Vagina (tissue), 2 donors: Measurements from ENCODE around the gene CYP3A5. TPM values are rescaled to one million over a fixed set of nuclear protein-coding genes. Genes with fewer than 3 reads are reported as not detected.

Experiments
- DNase-seq, 2 donors: peaks; one replicate each; pipeline ENCODE4 v3.0.0-alpha.2; 2017; ENCODE audit errors: extremely low spot score in 2 of 2
- H3K27ac ChIP-seq: fragments of 200-600 bp; sonication (generic); one replicate; pipeline ENCODE4 v1.5.1; 2019
- H3K27me3 ChIP-seq: fragments of 200-600 bp; sonication (generic); one replicate; pipeline ENCODE4 v1.5.1; 2019
- H3K36me3 ChIP-seq, 2 donors: fragments of 200-600 bp; sonication (generic); one replicate each; pipeline ENCODE4 v1.5.1; 2017 to 2019
- H3K4me1 ChIP-seq: fragments of 200-600 bp; sonication (generic); one replicate; pipeline ENCODE4 v1.5.1; 2019
- H3K4me3 ChIP-seq, 2 donors: fragments of 200-600 bp; sonication (generic); 1 replicate in 1 of 2; 2 replicates in 1 of 2; pipeline ENCODE4 v1.5.1; 2016 to 2019
- H3K9me3 ChIP-seq: fragments of 200-600 bp; sonication (generic); one replicate; pipeline ENCODE4 v1.5.1; 2019
- CTCF ChIP-seq, 3 experiments: fragments of 450-650 bp in 2 of 3; fragments of 200-600 bp in 1 of 3; sonication (generic) in 1 of 3; IDR thresholded peaks; one replicate each; pipeline ENCODE4 v1.5.1; 2017 to 2019; ENCODE audit warnings: antibody characterized with exemption in 3 of 3, mild to moderate bottlenecking in 2 of 3, moderate library complexity in 2 of 3
- POLR2A ChIP-seq, 2 donors: fragments of 450-650 bp; IDR thresholded peaks; one replicate each; pipeline ENCODE4 v1.6.1; 2017; ENCODE audit warnings: antibody characterized with exemption in 2 of 2, mild to moderate bottlenecking in 2 of 2, moderate library complexity in 2 of 2
- POLR2AphosphoS5 ChIP-seq, 2 donors: sonication (generic); formaldehyde crosslinking; IDR thresholded peaks; one replicate each; pipeline ENCODE4 v1.9.0; 2017; ENCODE audit warnings: antibody characterized with exemption in 2 of 2, mild to moderate bottlenecking in 2 of 2, low read depth in 1 of 2; ENCODE audit not compliant: insufficient read depth in 1 of 2
- intact Hi-C: fragments of 100-400 bp; cut with DNase I; formaldehyde crosslinking; loops from one replicate; pipeline ENCODE4 v1.15.1; 2023
- total RNA-seq: library from RNA; depleted of rRNA; stranded (reverse); fragments of >200 nt; gene quantifications from one replicate; pipeline ENCODE4 v1.2.3, GENCODE V29; 2016

Gene CYP3A5
- total RNA-seq, 1 donor from 2014 or later, result 80.3 TPM

GRCh38 chr7:99674995-99675742 lies 4.6 kb downstream of the CYP3A5 start:
- intact Hi-C loops, result no loop called here
- H3K4me3 ChIP-seq, result no peak overlapping the region
- H3K9me3 ChIP-seq, result no peaks in the 10 kb centered on the region
- DNase-seq, result no peak
- H3K27ac ChIP-seq, result no peak overlapping the region
- H3K27me3 ChIP-seq, result no peaks in the 10 kb centered on the region
- no peaks in the 10 kb centered on the region for H3K36me3 ChIP-seq
- peaks cover 13% of the 10 kb centered on the region for H3K4me1 ChIP-seq
- no peak for TF ChIP-seq POLR2A (IDR thresholded peaks at IDR 0.05)
- TF ChIP-seq CTCF (IDR thresholded peaks at IDR 0.05), result no peak
- TF ChIP-seq POLR2AphosphoS5 (IDR thresholded peaks at IDR 0.05; ENCODE audit: insufficient read depth in 1 of 2, low read depth in 1 of 2), result no peak

- intact Hi-C loops, result no loop called here
- no peak for DNase-seq
- Histone ChIP-seq H3K27me3 (no peaks in the 10 kb centered on the region), H3K4me1 (no peaks in the 10 kb centered on the region), H3K4me3 (no peak overlapping the region), H3K9me3 (no peaks in the 10 kb centered on the region), H3K36me3 (peaks cover 0 to 8% of the 10 kb centered on the region in 2 donors), H3K27ac (no peak overlapping the region)
- no peak for TF ChIP-seq CTCF (IDR thresholded peaks at IDR 0.05)
- no peak for TF ChIP-seq POLR2AphosphoS5 (IDR thresholded peaks at IDR 0.05; ENCODE audit: insufficient read depth in 1 of 2, low read depth in 1 of 2)
- no peak for TF ChIP-seq POLR2A (IDR thresholded peaks at IDR 0.05)
Observed at GRCh38 chr7:99672573-99672972, 7.2 kb downstream of the CYP3A5 start.

GRCh38 chr7:99669782-99670181 lies 10.0 kb downstream of the CYP3A5 start:
- intact Hi-C loops, result no loop called here
- no peaks in the 10 kb centered on the region for H3K9me3 ChIP-seq
- H3K27me3 ChIP-seq, result no peaks in the 10 kb centered on the region
- H3K4me3 ChIP-seq, result no peak overlapping the region
- no peak for DNase-seq
- TF ChIP-seq CTCF (IDR thresholded peaks at IDR 0.05), result no peak
- no peak for TF ChIP-seq POLR2AphosphoS5 (IDR thresholded peaks at IDR 0.05; ENCODE audit: insufficient read depth in 1 of 2, low read depth in 1 of 2)
- TF ChIP-seq POLR2A (IDR thresholded peaks at IDR 0.05), result no peak
- H3K27ac ChIP-seq, result no peak overlapping the region
- peaks cover 0 to 18% of the 10 kb centered on the region in 2 donors for H3K36me3 ChIP-seq
- H3K4me1 ChIP-seq, result no peaks in the 10 kb centered on the region

GRCh38 chr7:99668541-99668940 lies 11.3 kb downstream of the CYP3A5 start:
- TF ChIP-seq POLR2AphosphoS5 (IDR thresholded peaks at IDR 0.05; ENCODE audit: insufficient read depth in 1 of 2, low read depth in 1 of 2), result no peak
- no peak for TF ChIP-seq POLR2A (IDR thresholded peaks at IDR 0.05)
- no peak for TF ChIP-seq CTCF (IDR thresholded peaks at IDR 0.05)
- peaks cover 0 to 25% of the 10 kb centered on the region in 2 donors for H3K36me3 ChIP-seq
- no peak overlapping the region for H3K4me3 ChIP-seq
- no peaks in the 10 kb centered on the region for H3K9me3 ChIP-seq
- no peak overlapping the region for H3K27ac ChIP-seq
- intact Hi-C loops, result no loop called here
- DNase-seq, result no peak
- H3K4me1 ChIP-seq, result no peaks in the 10 kb centered on the region
- H3K27me3 ChIP-seq, result no peaks in the 10 kb centered on the region

GRCh38 chr7:99667179-99667578 lies 12.6 kb downstream of the CYP3A5 start:
- no peaks in the 10 kb centered on the region for H3K27me3 ChIP-seq
- no peaks in the 10 kb centered on the region for H3K9me3 ChIP-seq
- no peak for DNase-seq
- no peak overlapping the region for H3K4me3 ChIP-seq
- no peaks in the 10 kb centered on the region for H3K4me1 ChIP-seq
- H3K27ac ChIP-seq, result no peak overlapping the region
- TF ChIP-seq POLR2A (IDR thresholded peaks at IDR 0.05) (no peak), CTCF (IDR thresholded peaks at IDR 0.05) (no peak), POLR2AphosphoS5 (IDR thresholded peaks at IDR 0.05; ENCODE audit: insufficient read depth in 1 of 2, low read depth in 1 of 2) (no peak)
- intact Hi-C loops, result no loop called here
- peaks cover 0 to 25% of the 10 kb centered on the region in 2 donors for H3K36me3 ChIP-seq
